ENCODE measurements around the gene FLYWCH2. TPM values are rescaled to one million over a fixed set of nuclear protein-coding genes. Genes with fewer than 3 reads are reported as not detected.

The FLYWCH2 gene
- total and polyA plus RNA-seq, 9 of the 15 experiments (the other 6 are each of a cell fraction or from before 2014, with no cell fraction given): 0.70 to 55.5 (median 7.6) TPM

DNA sequence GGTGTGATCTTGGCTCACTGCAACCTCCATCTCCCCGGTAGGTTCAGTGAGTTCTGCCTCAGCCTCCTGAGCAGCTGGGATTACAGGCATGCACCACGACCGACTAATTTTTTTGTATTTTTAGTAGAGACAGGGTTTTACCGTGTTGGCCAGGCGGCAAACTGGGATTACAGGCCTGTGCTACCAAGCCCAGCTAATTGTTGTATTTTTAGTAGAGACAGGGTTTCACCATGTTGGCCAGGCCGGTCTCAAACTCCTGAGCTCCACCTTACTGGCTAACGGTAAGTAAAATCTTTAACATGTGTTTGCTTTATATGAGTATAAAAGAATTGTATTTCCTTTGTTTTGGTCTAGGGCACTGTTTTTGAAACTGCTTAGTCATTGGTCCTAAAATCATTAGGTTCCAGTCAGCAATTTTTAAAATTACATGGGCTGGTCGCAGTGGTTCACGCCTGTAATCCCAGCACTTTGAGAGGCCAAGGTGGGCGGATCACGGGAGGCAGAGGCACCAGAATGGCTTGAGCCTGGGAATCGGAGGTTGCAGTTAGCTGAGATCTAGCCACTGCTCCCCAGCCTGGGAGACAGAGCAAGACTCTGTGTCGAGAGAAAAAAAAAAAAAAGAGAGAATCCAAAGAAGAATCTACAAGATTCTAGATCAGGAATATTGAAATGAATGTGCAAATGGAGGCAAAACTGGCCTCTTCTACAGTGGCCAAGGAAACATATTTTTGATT lies 32.3 kb downstream of the FLYWCH2 start:
- H3K4me1 ChIP-seq (replicated peaks in 1 of 2; ENCODE audit: control insufficient read depth in 2 of 2, insufficient read depth in 2 of 2, low read length in 2 of 2): peaks cover 18 to 31% of the 10 kb centered on the region in 2 experiments
- TF ChIP-seq BRF1 (IDR thresholded peaks at IDR 0.05; ENCODE audit: borderline replicate concordance, extremely low read depth, insufficient read length) (no peak), MYC (IDR thresholded peaks at IDR 0.05; ENCODE audit: low read depth, low read length) (no peak), MYC (CRISPR knock-in tag; IDR thresholded peaks at IDR 0.05; ENCODE audit: borderline replicate concordance, low read depth) (no peak), POLR2A (conservative IDR thresholded peaks at IDR 0.05) (no peak), MAFG (tag; conservative IDR thresholded peaks at IDR 0.05) (peak; percentile 99), ZNF75A (CRISPR knock-in tag; IDR thresholded peaks at IDR 0.05) (no peak), NCOA4 (IDR thresholded peaks at IDR 0.05; ENCODE audit: partially characterized antibody) (no peak), SUPT5H (IDR thresholded peaks at IDR 0.05) (no peak), POU5F1 (IDR thresholded peaks at IDR 0.05; ENCODE audit: borderline replicate concordance, low read depth, low read length, partially characterized antibody) (no peak), PHF21A (IDR thresholded peaks at IDR 0.05; ENCODE audit: borderline replicate concordance, low read depth) (no peak), CBX8 (IDR thresholded peaks at IDR 0.05; ENCODE audit: borderline replicate concordance, extremely low read depth, low read depth, low read length, poor library complexity, severe bottlenecking) (no peak), STAT5B (CRISPR knock-in tag; IDR thresholded peaks at IDR 0.05) (no peak)
- TF ChIP-seq, protein P1, sequence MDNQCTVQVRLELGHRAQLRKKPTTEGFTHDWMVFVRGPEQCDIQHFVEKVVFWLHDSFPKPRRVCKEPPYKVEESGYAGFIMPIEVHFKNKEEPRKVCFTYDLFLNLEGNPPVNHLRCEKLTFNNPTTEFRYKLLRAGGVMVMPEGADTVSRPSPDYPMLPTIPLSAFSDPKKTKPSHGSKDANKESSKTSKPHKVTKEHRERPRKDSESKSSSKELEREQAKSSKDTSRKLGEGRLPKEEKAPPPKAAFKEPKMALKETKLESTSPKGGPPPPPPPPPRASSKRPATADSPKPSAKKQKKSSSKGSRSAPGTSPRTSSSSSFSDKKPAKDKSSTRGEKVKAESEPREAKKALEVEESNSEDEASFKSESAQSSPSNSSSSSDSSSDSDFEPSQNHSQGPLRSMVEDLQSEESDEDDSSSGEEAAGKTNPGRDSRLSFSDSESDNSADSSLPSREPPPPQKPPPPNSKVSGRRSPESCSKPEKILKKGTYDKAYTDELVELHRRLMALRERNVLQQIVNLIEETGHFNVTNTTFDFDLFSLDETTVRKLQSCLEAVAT (IDR thresholded peaks at IDR 0.05): no peak
- TF ChIP-seq, protein P2, sequence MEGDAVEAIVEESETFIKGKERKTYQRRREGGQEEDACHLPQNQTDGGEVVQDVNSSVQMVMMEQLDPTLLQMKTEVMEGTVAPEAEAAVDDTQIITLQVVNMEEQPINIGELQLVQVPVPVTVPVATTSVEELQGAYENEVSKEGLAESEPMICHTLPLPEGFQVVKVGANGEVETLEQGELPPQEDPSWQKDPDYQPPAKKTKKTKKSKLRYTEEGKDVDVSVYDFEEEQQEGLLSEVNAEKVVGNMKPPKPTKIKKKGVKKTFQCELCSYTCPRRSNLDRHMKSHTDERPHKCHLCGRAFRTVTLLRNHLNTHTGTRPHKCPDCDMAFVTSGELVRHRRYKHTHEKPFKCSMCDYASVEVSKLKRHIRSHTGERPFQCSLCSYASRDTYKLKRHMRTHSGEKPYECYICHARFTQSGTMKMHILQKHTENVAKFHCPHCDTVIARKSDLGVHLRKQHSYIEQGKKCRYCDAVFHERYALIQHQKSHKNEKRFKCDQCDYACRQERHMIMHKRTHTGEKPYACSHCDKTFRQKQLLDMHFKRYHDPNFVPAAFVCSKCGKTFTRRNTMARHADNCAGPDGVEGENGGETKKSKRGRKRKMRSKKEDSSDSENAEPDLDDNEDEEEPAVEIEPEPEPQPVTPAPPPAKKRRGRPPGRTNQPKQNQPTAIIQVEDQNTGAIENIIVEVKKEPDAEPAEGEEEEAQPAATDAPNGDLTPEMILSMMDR (IDR thresholded peaks at IDR 0.05 in 2 of 3, conservative IDR thresholded peaks at IDR 0.05 in 1 of 3; ENCODE audit: insufficient read depth in 2 of 3, low read depth in 1 of 3, low read length in 3 of 3): no peak
- TF ChIP-seq, protein P3, sequence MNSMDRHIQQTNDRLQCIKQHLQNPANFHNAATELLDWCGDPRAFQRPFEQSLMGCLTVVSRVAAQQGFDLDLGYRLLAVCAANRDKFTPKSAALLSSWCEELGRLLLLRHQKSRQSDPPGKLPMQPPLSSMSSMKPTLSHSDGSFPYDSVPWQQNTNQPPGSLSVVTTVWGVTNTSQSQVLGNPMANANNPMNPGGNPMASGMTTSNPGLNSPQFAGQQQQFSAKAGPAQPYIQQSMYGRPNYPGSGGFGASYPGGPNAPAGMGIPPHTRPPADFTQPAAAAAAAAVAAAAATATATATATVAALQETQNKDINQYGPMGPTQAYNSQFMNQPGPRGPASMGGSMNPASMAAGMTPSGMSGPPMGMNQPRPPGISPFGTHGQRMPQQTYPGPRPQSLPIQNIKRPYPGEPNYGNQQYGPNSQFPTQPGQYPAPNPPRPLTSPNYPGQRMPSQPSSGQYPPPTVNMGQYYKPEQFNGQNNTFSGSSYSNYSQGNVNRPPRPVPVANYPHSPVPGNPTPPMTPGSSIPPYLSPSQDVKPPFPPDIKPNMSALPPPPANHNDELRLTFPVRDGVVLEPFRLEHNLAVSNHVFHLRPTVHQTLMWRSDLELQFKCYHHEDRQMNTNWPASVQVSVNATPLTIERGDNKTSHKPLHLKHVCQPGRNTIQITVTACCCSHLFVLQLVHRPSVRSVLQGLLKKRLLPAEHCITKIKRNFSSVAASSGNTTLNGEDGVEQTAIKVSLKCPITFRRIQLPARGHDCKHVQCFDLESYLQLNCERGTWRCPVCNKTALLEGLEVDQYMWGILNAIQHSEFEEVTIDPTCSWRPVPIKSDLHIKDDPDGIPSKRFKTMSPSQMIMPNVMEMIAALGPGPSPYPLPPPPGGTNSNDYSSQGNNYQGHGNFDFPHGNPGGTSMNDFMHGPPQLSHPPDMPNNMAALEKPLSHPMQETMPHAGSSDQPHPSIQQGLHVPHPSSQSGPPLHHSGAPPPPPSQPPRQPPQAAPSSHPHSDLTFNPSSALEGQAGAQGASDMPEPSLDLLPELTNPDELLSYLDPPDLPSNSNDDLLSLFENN (IDR thresholded peaks at IDR 0.05; ENCODE audit: low read depth in 2 of 2, low read length in 2 of 2): no peak

More for the DNA sequence above, 32.3 kb downstream of the FLYWCH2 start:
- 41% methylated on average over 12 of the region's 13 CpGs for WGBS (ENCODE audit: insufficient coverage, low coverage, missing lambda C conversion rate)
- in situ Hi-C loops (cut with MboI) (no loop called here), intact Hi-C loops (cut with micrococcal nuclease) (loop anchor here (5.0 kb wide), 1 partner anchor 78 kb away; no protein-coding TSS in a partner anchor)
- no peak for ATAC-seq
- H3K9ac ChIP-seq (ENCODE audit: insufficient read depth in 1 of 2, low read depth in 2 of 2, low read length in 2 of 2): peak overlapping the region; percentile 28 to 78; a peak in 2 of 4 replicates
- H4K20me1 ChIP-seq (replicated peaks; ENCODE audit: control insufficient read depth, insufficient read depth, low read length): no peaks in the 10 kb centered on the region
- ChIA-PET POLR2A (no interaction called here), CTCF (ENCODE audit: low intra/inter-chr PET ratio) (no interaction called here)
- peak overlapping the region; percentile 48; the same call in 1 of the 2 replicates for H2AFZ ChIP-seq (ENCODE audit: low read depth, low read length)
- H3K27me3 ChIP-seq (ENCODE audit: control insufficient read depth in 2 of 2, insufficient read depth in 2 of 2, low read length in 2 of 2): no peaks in the 10 kb centered on the region
- FAIRE-seq: peak; percentile 40
- H3K4me2 ChIP-seq (ENCODE audit: insufficient read depth, low read length): no peak overlapping the region; the same call in 1 of the 2 replicates
- H3K9me1 ChIP-seq (ENCODE audit: control insufficient read depth, insufficient read depth, low read length): no peaks in the 10 kb centered on the region
- H3K4me3 ChIP-seq: no peak overlapping the region
- BruUV-seq (replicated peaks): no TSS peak
- peaks cover 35% of the 10 kb centered on the region; the same call in 2 of the 3 replicates for H3K36me3 ChIP-seq (ENCODE audit: control insufficient read depth, insufficient read depth, low read length)
- no peaks in the 10 kb centered on the region for H3K9me3 ChIP-seq (replicated peaks; ENCODE audit: control insufficient read depth, insufficient read depth, low read depth, low read length)
- peak in 1 of 4 experiments; percentile 38 for DNase-seq (ENCODE audit: extremely low read depth in 1 of 4, low spot score in 3 of 4)
- peak overlapping the region; percentile 76 for H3K27ac ChIP-seq (ENCODE audit: extremely low read depth, low read depth, low read length)
- peaks cover 16% of the 10 kb centered on the region for H3K79me2 ChIP-seq (ENCODE audit: control insufficient read depth, insufficient read depth, low read length)
